ENCODE data around the gene PRKCH.

The PRKCH gene

DNA sequence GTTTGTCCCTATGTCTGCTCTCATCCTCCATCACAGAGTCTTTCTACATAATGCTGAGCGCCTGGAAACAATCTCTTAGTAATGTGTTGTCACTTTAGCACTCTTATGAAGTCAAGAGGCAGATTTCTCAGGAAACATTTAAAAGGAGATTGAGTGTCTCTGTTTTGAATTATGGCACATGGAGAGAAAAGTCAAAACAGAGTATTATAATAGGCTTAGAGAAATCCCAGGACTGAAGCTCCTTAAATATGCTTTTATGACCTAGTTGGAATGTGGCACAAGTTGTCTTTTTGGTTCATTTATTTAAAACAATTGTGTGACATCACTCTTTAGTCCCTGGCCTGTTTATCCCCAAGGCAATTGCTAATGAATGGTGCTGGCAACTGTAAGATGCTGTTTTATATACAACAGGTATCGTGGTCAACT is 256.1 kb downstream of the PRKCH start:
- Histone ChIP-seq H3K4ac (ENCODE audit: low read depth in 1 of 2, low read length in 2 of 2) (no peak overlapping the region), H2BK12ac (ENCODE audit: low read length in 2 of 2) (no peak overlapping the region), H3K79me1 (replicated peaks; ENCODE audit: low read length, poor library complexity, severe bottlenecking) (peaks cover 8% of the 10 kb centered on the region), H3K18ac (ENCODE audit: low read depth in 1 of 2, low read length in 2 of 2) (no peak overlapping the region), H3K9ac (ENCODE audit: low read length) (no peak overlapping the region), H2BK15ac (ENCODE audit: low read depth, poor library complexity, severe bottlenecking) (no peak overlapping the region), H3K4me2 (ENCODE audit: low read length, poor library complexity, severe bottlenecking) (no peak overlapping the region), H3K27ac (ENCODE audit: low read length, poor library complexity, severe bottlenecking) (no peak overlapping the region), H4K91ac (ENCODE audit: low read length) (no peak overlapping the region), H3K27me3 (ENCODE audit: control insufficient read depth in 1 of 2, insufficient read depth in 1 of 2, low read length in 2 of 2) (no peaks in the 10 kb centered on the region), H2BK5ac (ENCODE audit: low read depth, low read length, poor library complexity, severe bottlenecking) (no peak overlapping the region), H2BK120ac (ENCODE audit: low read depth, low read length) (no peak overlapping the region), H3K14ac (ENCODE audit: low read length in 2 of 2) (no peak overlapping the region), H3K4me1 (ENCODE audit: control insufficient read depth, insufficient read depth, low read depth, low read length) (peaks cover 14% of the 10 kb centered on the region), H2AFZ (ENCODE audit: low read depth, low read length) (no peak overlapping the region), H3K23ac (ENCODE audit: low read length in 2 of 2) (no peak overlapping the region), H4K8ac (ENCODE audit: low read length) (no peak overlapping the region), H2AK5ac (ENCODE audit: low read length, severe bottlenecking) (peak overlapping the region; percentile 94), H3K9me3 (ENCODE audit: control insufficient read depth, low read length) (no peaks in the 10 kb centered on the region), H3K36me3 (ENCODE audit: control insufficient read depth in 1 of 2, insufficient read depth in 2 of 2, low read depth in 1 of 2, low read length in 2 of 2) (no peaks in the 10 kb centered on the region), H3K4me3 (ENCODE audit: insufficient read depth in 1 of 2, low read depth in 1 of 2, low read length in 2 of 2) (no peak overlapping the region)
- 67% methylated on average over 1 of the region's 2 CpGs for WGBS
- no peak for DNase-seq

DNA sequence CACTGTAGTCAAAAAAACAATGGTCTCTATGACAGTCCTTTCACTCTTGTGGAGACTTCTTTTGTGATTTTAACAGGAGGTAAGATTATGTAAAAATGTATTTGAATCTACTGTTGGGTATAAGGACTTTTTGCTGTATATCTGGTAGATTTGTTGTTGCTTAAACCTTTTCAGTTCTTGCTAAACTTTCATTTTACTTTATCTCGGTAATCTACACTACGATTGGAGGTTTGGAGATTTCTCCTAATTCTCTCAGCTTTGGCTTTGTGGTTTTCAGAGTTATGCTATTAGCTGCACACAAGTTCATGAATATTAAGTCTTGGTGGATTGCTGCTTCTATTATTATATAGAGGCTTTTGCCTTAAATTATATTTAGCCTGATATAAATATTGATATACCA is 257.4 kb downstream of the PRKCH start:
- Histone ChIP-seq H3K18ac (ENCODE audit: low read depth in 1 of 2, low read length in 2 of 2) (no peak overlapping the region), H4K91ac (ENCODE audit: low read length) (no peak overlapping the region), H3K9me3 (ENCODE audit: control insufficient read depth, low read length) (no peaks in the 10 kb centered on the region), H3K4ac (ENCODE audit: low read depth in 1 of 2, low read length in 2 of 2) (no peak overlapping the region), H3K14ac (ENCODE audit: low read length in 2 of 2) (no peak overlapping the region), H2AK5ac (ENCODE audit: low read length, severe bottlenecking) (no peak overlapping the region), H3K4me3 (ENCODE audit: insufficient read depth in 1 of 2, low read depth in 1 of 2, low read length in 2 of 2) (no peak overlapping the region), H3K36me3 (ENCODE audit: control insufficient read depth in 1 of 2, insufficient read depth in 2 of 2, low read depth in 1 of 2, low read length in 2 of 2) (no peaks in the 10 kb centered on the region), H2BK120ac (ENCODE audit: low read depth, low read length) (no peak overlapping the region), H3K27ac (ENCODE audit: low read length, poor library complexity, severe bottlenecking) (no peak overlapping the region), H3K9ac (ENCODE audit: low read length) (no peak overlapping the region), H3K79me1 (replicated peaks; ENCODE audit: low read length, poor library complexity, severe bottlenecking) (peaks cover 8% of the 10 kb centered on the region), H2BK15ac (ENCODE audit: low read depth, poor library complexity, severe bottlenecking) (no peak overlapping the region), H2AFZ (ENCODE audit: low read depth, low read length) (no peak overlapping the region), H4K8ac (ENCODE audit: low read length) (no peak overlapping the region), H3K27me3 (ENCODE audit: control insufficient read depth in 1 of 2, insufficient read depth in 1 of 2, low read length in 2 of 2) (no peaks in the 10 kb centered on the region), H2BK12ac (ENCODE audit: low read length in 2 of 2) (no peak overlapping the region), H3K23ac (ENCODE audit: low read length in 2 of 2) (no peak overlapping the region), H2BK5ac (ENCODE audit: low read depth, low read length, poor library complexity, severe bottlenecking) (no peak overlapping the region), H3K4me2 (ENCODE audit: low read length, poor library complexity, severe bottlenecking) (no peak overlapping the region), H3K4me1 (ENCODE audit: control insufficient read depth, insufficient read depth, low read depth, low read length) (peaks cover 11% of the 10 kb centered on the region)
- DNase-seq, result peak; percentile 33
- WGBS, result no CpG with 5 or more reads among the region's 2 CpGs

DNA sequence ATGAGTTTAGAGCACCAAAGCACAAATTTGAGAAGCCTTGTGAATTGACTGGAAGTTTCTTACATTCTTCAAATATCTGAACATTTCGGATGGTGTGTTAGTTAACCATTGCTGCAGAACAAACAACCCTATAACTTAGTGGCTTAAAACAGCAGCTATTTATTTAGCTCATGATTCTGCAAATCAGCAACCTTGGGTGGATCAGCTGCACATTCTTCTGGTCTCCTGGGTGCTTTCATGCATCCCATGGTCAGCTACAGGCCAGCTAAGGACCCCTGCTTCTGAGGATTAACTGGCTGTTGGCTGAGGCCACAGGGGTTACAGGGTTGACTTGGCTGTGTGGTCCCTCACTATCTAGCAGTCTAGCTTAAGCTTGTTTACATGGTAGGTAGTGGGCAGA is 260.0 kb downstream of the PRKCH start:
- Histone ChIP-seq H3K9ac (ENCODE audit: low read length) (no peak overlapping the region), H3K23ac (ENCODE audit: low read length in 2 of 2) (no peak overlapping the region), H3K27me3 (ENCODE audit: control insufficient read depth in 1 of 2, insufficient read depth in 1 of 2, low read length in 2 of 2) (no peaks in the 10 kb centered on the region), H3K36me3 (ENCODE audit: control insufficient read depth in 1 of 2, insufficient read depth in 2 of 2, low read depth in 1 of 2, low read length in 2 of 2) (no peaks in the 10 kb centered on the region), H3K4me2 (ENCODE audit: low read length, poor library complexity, severe bottlenecking) (no peak overlapping the region), H2AFZ (ENCODE audit: low read depth, low read length) (no peak overlapping the region), H4K91ac (ENCODE audit: low read length) (peak overlapping the region; percentile 69), H2BK5ac (ENCODE audit: low read depth, low read length, poor library complexity, severe bottlenecking) (peak overlapping the region; percentile 90), H3K9me3 (ENCODE audit: control insufficient read depth, low read length) (no peaks in the 10 kb centered on the region), H2BK120ac (ENCODE audit: low read depth, low read length) (no peak overlapping the region), H3K4me3 (ENCODE audit: insufficient read depth in 1 of 2, low read depth in 1 of 2, low read length in 2 of 2) (no peak overlapping the region), H3K4ac (ENCODE audit: low read depth in 1 of 2, low read length in 2 of 2) (peak overlapping the region in 1 of 2 experiments; percentile 66), H3K27ac (ENCODE audit: low read length, poor library complexity, severe bottlenecking) (peak overlapping the region; percentile 99), H2BK15ac (ENCODE audit: low read depth, poor library complexity, severe bottlenecking) (no peak overlapping the region), H3K14ac (ENCODE audit: low read length in 2 of 2) (peak overlapping the region in 1 of 2 experiments; percentile 4), H3K4me1 (ENCODE audit: control insufficient read depth, insufficient read depth, low read depth, low read length) (peaks cover 11% of the 10 kb centered on the region), H2BK12ac (ENCODE audit: low read length in 2 of 2) (peak overlapping the region in 1 of 2 experiments; percentile 59), H4K8ac (ENCODE audit: low read length) (no peak overlapping the region), H3K79me1 (replicated peaks; ENCODE audit: low read length, poor library complexity, severe bottlenecking) (peaks cover 5% of the 10 kb centered on the region), H3K18ac (ENCODE audit: low read depth in 1 of 2, low read length in 2 of 2) (peak overlapping the region; percentile 52 to 79), H2AK5ac (ENCODE audit: low read length, severe bottlenecking) (peak overlapping the region; percentile 97)
- WGBS, result 38% methylated on average over 1 of the region's 1 CpG
- no peak for DNase-seq

DNA sequence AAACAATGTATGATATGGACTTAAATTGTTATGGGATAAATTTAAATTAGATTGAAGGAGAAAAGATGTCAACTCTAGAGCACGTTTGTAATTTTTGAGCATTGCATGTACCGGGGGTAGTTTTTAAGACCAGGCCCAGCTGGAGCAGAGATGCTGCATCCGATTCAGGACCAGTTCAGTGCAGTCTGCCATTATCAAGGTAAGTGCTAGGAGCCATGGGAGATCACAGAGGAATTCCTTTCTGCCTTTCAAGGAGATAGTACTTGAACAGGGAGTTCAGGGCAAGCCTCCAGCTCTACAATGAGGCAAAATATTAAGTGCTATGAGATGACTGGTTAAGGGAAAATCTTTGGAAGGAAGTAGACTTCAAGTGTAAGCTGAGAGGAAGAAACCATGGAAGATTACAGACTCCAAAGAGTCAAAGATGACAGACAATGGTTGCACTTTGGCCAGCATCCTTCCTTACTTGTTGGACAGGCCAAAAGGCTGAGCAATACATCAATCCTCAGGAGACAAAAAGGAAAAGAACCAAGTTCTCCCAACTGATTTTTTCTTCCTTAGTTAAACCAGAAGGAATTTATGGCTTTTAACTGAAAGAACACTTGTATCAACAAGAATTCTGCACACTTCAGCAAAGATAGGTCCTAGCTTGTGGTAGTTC is 260.7 kb downstream of the PRKCH start:
- DNase-seq, result peak; percentile 40
- Histone ChIP-seq H2AFZ (ENCODE audit: low read depth, low read length) (no peak overlapping the region), H3K4me1 (ENCODE audit: control insufficient read depth, insufficient read depth, low read depth, low read length) (peaks cover 14% of the 10 kb centered on the region), H3K9me3 (ENCODE audit: control insufficient read depth, low read length) (no peaks in the 10 kb centered on the region), H3K79me1 (replicated peaks; ENCODE audit: low read length, poor library complexity, severe bottlenecking) (peaks cover 5% of the 10 kb centered on the region), H4K91ac (ENCODE audit: low read length) (no peak overlapping the region), H3K9ac (ENCODE audit: low read length) (peak overlapping the region; percentile 69), H2BK120ac (ENCODE audit: low read depth, low read length) (no peak overlapping the region), H2BK5ac (ENCODE audit: low read depth, low read length, poor library complexity, severe bottlenecking) (peak overlapping the region; percentile 91), H3K4ac (ENCODE audit: low read depth in 1 of 2, low read length in 2 of 2) (peak overlapping the region in 1 of 2 experiments; percentile 7), H2BK15ac (ENCODE audit: low read depth, poor library complexity, severe bottlenecking) (no peak overlapping the region), H4K8ac (ENCODE audit: low read length) (no peak overlapping the region), H3K27ac (ENCODE audit: low read length, poor library complexity, severe bottlenecking) (peak overlapping the region; percentile 99), H3K4me3 (ENCODE audit: insufficient read depth in 1 of 2, low read depth in 1 of 2, low read length in 2 of 2) (peak overlapping the region in 1 of 2 experiments; percentile 54), H2BK12ac (ENCODE audit: low read length in 2 of 2) (no peak overlapping the region), H3K18ac (ENCODE audit: low read depth in 1 of 2, low read length in 2 of 2) (peak overlapping the region in 1 of 2 experiments; percentile 58), H3K36me3 (ENCODE audit: control insufficient read depth in 1 of 2, insufficient read depth in 2 of 2, low read depth in 1 of 2, low read length in 2 of 2) (no peaks in the 10 kb centered on the region), H3K23ac (ENCODE audit: low read length in 2 of 2) (no peak overlapping the region), H3K14ac (ENCODE audit: low read length in 2 of 2) (peak overlapping the region in 1 of 2 experiments; percentile 83), H3K4me2 (ENCODE audit: low read length, poor library complexity, severe bottlenecking) (no peak overlapping the region), H2AK5ac (ENCODE audit: low read length, severe bottlenecking) (peak overlapping the region; percentile 100), H3K27me3 (ENCODE audit: control insufficient read depth in 1 of 2, insufficient read depth in 1 of 2, low read length in 2 of 2) (no peaks in the 10 kb centered on the region)
- WGBS, result 95% methylated on average over 3 of the region's 3 CpGs

All from mesenchymal stem cell (in vitro differentiated cells and primary cell).